Esophagus squamous epithelium (tissue), 5 donors: ENCODE data around the gene DYNLRB2. TPM values are rescaled to one million over a fixed set of nuclear protein-coding genes. Genes with fewer than 3 reads are reported as not detected.

ENCODE experiments used
- DNase-seq: peaks from one replicate; lab custom pipeline; 2025; lab: John Stamatoyannopoulos, UW
- H3K27ac ChIP-seq, 4 donors: fragments of 200-600 bp; sonication (generic); one replicate each; pipeline ENCODE4 v1.5.1; 2016 to 2019; ENCODE audit warnings: mild to moderate bottlenecking in 1 of 4
- H3K27me3 ChIP-seq, 4 donors: fragments of 200-600 bp; sonication (generic); 1 replicate in 3 of 4; 2 replicates in 1 of 4; pipeline versions ENCODE4 v1.5.1 to v1.6.0; 2017 to 2021; ENCODE audit warnings: antibody characterized with exemption in 1 of 4
- H3K36me3 ChIP-seq, 3 donors: fragments of 200-600 bp; sonication (generic); one replicate each; pipeline ENCODE4 v1.5.1; 2016 to 2019
- H3K4me1 ChIP-seq, 3 donors: fragments of 200-600 bp; sonication (generic); one replicate each; pipeline ENCODE4 v1.5.1; 2017 to 2019
- H3K4me3 ChIP-seq, 4 donors: fragments of 200-600 bp; sonication (generic); 1 replicate in 3 of 4; 2 replicates in 1 of 4; pipeline ENCODE4 v1.5.1; 2016 to 2019; ENCODE audit warnings: mild to moderate bottlenecking in 2 of 4, moderate library complexity in 1 of 4
- H3K9me3 ChIP-seq, 3 donors: fragments of 200-600 bp; sonication (generic); one replicate each; pipeline ENCODE4 v1.5.1; 2016 to 2019
- POLR2A ChIP-seq, 4 donors: fragments of 450-650 bp; IDR thresholded peaks; one replicate each; pipeline ENCODE4 v1.6.1; 2017; ENCODE audit warnings: antibody characterized with exemption in 4 of 4, mild to moderate bottlenecking in 4 of 4, moderate library complexity in 3 of 4
- WGBS, 2 donors: methylation state at CpG; one replicate each; pipeline ENCODE4 v1.1.5; 2018; 5-methylcytosine and 5-hydroxymethylcytosine counted together
- intact Hi-C: fragments of 100-400 bp; cut with DNase I; formaldehyde crosslinking; loops from one replicate; pipeline ENCODE4 v1.15.0; 2022
- total RNA-seq, 4 donors: library from RNA; depleted of rRNA; stranded (reverse); fragments of >200 nt; gene quantifications; one replicate each; pipeline ENCODE4 v1.1.0, GENCODE V29; 2016
- TF ChIP-seq, protein P1 (sequence below), 6 experiments: fragments of 450-650 bp in 4 of 6; fragments of 200-600 bp in 2 of 6; sonication (generic) in 2 of 6; IDR thresholded peaks; one replicate each; pipeline ENCODE4 v1.5.1; 2016 to 2019; ENCODE audit warnings: antibody characterized with exemption in 6 of 6, mild to moderate bottlenecking in 4 of 6, moderate library complexity in 4 of 6
- donor health status: DM: yes; HTN: yes; CAD: no.

The DYNLRB2 gene
- total RNA-seq, 4 donors from 2014 or later: 2.3 TPM; not detected in 3

DNA sequence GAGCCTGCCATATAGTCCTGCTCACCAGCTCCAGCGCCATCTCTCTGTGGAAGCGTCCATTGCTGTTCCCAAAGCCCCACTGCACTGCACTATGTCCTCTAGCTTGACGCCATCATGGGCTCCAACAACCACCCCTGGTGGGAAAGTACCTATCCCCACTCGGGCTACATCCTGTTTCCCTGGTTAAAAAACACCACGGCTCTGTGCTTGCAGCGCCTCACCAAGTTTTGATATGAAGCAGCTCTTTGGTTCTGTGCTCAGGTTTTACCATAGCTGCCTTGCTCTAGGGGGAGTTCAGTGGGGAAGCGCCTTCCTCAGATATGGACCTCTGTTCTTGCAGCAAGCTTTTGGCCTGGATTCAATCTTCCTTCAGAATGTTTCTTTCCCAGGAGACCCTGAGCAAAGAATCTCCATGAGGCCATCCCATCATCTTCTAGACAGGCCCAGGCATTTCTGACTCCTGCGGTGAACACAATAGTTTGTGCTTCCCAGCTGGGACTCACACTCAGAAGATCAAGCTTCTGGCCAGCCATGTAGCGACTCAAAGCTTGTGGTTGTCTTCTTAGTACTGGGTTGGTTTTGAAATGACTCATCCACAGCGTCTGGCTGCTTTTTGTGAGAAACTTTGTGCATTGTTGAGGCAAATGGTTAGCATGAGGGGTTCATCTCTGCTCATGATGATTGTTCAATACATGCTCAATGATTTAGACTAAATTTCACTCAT lies 39.5 kb downstream of the DYNLRB2 start:
- Histone ChIP-seq H3K4me1 (no peaks in the 10 kb centered on the region), H3K27ac (no peak overlapping the region), H3K9me3 (no peaks in the 10 kb centered on the region), H3K4me3 (no peak overlapping the region), H3K36me3 (no peaks in the 10 kb centered on the region), H3K27me3 (no peaks in the 10 kb centered on the region)
- intact Hi-C loops: no loop called here
- TF ChIP-seq, protein P1, sequence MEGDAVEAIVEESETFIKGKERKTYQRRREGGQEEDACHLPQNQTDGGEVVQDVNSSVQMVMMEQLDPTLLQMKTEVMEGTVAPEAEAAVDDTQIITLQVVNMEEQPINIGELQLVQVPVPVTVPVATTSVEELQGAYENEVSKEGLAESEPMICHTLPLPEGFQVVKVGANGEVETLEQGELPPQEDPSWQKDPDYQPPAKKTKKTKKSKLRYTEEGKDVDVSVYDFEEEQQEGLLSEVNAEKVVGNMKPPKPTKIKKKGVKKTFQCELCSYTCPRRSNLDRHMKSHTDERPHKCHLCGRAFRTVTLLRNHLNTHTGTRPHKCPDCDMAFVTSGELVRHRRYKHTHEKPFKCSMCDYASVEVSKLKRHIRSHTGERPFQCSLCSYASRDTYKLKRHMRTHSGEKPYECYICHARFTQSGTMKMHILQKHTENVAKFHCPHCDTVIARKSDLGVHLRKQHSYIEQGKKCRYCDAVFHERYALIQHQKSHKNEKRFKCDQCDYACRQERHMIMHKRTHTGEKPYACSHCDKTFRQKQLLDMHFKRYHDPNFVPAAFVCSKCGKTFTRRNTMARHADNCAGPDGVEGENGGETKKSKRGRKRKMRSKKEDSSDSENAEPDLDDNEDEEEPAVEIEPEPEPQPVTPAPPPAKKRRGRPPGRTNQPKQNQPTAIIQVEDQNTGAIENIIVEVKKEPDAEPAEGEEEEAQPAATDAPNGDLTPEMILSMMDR (IDR thresholded peaks at IDR 0.05): no peak
- no peak for TF ChIP-seq POLR2A (IDR thresholded peaks at IDR 0.05)
- 65 to 69% methylated on average over 8 to 9 of the region's 10 CpGs for WGBS, 2 donors
- no peak for DNase-seq

DNA sequence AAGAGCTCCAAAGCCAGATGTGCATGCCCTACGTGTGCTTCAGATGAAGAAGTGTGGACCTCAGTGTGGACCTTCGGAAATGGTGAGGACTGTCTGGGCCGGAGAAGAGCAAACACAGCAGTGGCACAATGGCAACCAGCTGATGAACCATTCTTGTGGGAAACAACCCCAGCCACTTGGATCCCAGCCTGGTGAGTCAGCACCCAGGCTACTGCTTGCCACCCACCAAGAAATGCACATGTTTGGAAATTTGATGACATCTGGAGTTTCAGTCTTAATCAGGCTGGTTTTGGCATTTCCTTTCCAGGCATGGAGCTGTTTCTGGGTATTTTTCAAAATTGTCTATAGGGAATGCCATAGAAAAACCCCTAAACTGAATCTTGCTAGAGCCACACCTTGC lies 42.7 kb downstream of the DYNLRB2 start:
- intact Hi-C loops: no loop called here
- 71% methylated on average over 3 of the region's 3 CpGs for WGBS, 2 donors
- Histone ChIP-seq H3K36me3 (no peaks in the 10 kb centered on the region), H3K4me3 (no peak overlapping the region), H3K9me3 (no peaks in the 10 kb centered on the region), H3K4me1 (no peaks in the 10 kb centered on the region), H3K27me3 (peaks cover 0 to 3% (median 0%) of the 10 kb centered on the region in 4 donors), H3K27ac (no peak overlapping the region)
- DNase-seq: no peak
- TF ChIP-seq, protein P1 (IDR thresholded peaks at IDR 0.05): no peak
- TF ChIP-seq POLR2A (IDR thresholded peaks at IDR 0.05): no peak

DNA sequence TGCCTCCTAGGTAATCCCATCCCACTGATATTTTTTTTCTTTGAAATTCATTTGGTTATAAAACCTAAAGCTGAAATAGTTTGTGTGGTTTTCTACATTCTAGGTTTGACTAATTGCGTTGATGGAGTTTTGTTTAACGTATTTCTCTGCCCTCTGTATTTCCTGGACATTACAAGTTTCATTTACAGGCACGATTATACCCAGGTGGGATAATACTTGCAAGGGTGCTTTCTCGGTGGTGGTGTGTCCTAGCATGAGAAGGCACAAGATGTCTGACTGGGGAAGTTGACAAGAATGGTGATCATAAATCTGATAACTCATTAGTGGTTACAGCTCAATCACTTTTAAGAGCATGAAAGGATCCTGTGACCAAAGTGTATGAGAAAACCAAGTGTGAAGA lies 45.0 kb downstream of the DYNLRB2 start:
- no peak for TF ChIP-seq POLR2A (IDR thresholded peaks at IDR 0.05)
- TF ChIP-seq, protein P1 (IDR thresholded peaks at IDR 0.05): no peak
- intact Hi-C loops: no loop called here
- H3K4me1 ChIP-seq: no peaks in the 10 kb centered on the region
- H3K9me3 ChIP-seq: no peaks in the 10 kb centered on the region
- no peak overlapping the region for H3K27ac ChIP-seq
- H3K36me3 ChIP-seq: no peaks in the 10 kb centered on the region
- H3K27me3 ChIP-seq: peaks cover 0 to 3% (median 0%) of the 10 kb centered on the region in 4 donors
- H3K4me3 ChIP-seq: no peak overlapping the region
- DNase-seq: no peak
- WGBS, 2 donors: 68 to 93% methylated on average over 4 of the region's 4 CpGs

DNA sequence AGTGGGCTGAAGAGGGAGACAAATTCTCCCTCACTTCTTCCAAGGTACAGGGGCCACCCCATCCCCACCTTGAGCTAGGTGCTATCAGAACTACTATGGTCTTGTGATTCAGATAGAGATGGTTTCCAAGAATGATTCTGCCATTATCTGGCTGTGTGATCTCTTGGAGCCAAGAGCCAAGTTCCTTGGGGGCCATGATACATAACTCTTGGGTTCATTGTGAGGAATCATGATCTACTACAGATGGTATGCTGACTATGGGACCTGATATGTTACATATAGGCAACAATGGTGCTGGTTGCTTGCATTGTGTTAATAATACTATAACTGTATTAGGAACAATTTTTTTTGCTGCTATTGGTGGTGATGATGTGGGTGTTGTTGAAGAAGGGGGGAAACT lies 45.7 kb downstream of the DYNLRB2 start:
- Histone ChIP-seq H3K4me3 (no peak overlapping the region), H3K27ac (no peak overlapping the region), H3K4me1 (no peaks in the 10 kb centered on the region), H3K27me3 (peaks cover 0 to 3% (median 0%) of the 10 kb centered on the region in 4 donors), H3K36me3 (no peaks in the 10 kb centered on the region), H3K9me3 (no peaks in the 10 kb centered on the region)
- intact Hi-C loops: no loop called here
- no peak for DNase-seq
- TF ChIP-seq, protein P1 (IDR thresholded peaks at IDR 0.05): no peak
- no peak for TF ChIP-seq POLR2A (IDR thresholded peaks at IDR 0.05)

DNA sequence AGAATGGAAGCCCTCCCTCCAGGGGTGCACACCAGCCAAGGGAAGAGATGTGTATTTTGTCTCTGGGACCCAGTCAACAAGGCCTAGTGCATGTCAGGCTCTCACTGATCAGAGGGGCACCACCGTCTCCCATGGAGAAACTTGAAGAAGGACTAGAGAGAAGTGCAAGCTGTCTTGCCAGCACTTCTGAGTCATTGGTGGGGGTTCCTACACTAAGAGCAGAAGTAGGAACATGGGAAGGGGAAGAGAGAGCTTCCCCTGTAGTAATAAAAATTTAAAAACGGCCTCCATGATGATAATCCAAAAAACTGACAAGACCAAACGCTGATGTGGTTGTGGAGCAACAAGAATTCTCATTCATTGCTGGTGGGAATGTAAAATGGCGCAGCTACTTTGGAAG lies 46.3 kb downstream of the DYNLRB2 start:
- no peak overlapping the region for H3K4me3 ChIP-seq
- no peaks in the 10 kb centered on the region for H3K4me1 ChIP-seq
- no peaks in the 10 kb centered on the region for H3K9me3 ChIP-seq
- H3K36me3 ChIP-seq: no peaks in the 10 kb centered on the region
- no peak for DNase-seq
- H3K27ac ChIP-seq: no peak overlapping the region
- TF ChIP-seq, protein P1 (IDR thresholded peaks at IDR 0.05): no peak
- TF ChIP-seq POLR2A (IDR thresholded peaks at IDR 0.05): no peak
- H3K27me3 ChIP-seq: peaks cover 0 to 3% (median 0%) of the 10 kb centered on the region in 4 donors
- intact Hi-C loops: no loop called here
- 76 to 89% methylated on average over 3 to 4 of the region's 4 CpGs for WGBS, 2 donors
